ENCODE data around the gene AKAP8L.
"Not testable (repeated sequence)": the region's sequence is repeated elsewhere in the genome, so short reads cannot be mapped to it uniquely, and the experiment has no call there.

- not testable (repeated sequence) for TF ChIP-seq CTCF (IDR thresholded peaks at IDR 0.05 in 8 of 11, conservative IDR thresholded peaks at IDR 0.05 in 3 of 11); POLR2A (IDR thresholded peaks at IDR 0.05)
These were observed 55.0 kb downstream of the AKAP8L start for GRCh38 chr19:15363791-15364190.

Data from spleen (tissue), 7 donors.